Muscle layer of duodenum (tissue), 2 donors: ENCODE results near the gene CLASP1.
"Not testable (repeated sequence)": the region's sequence is repeated elsewhere in the genome, so short reads cannot be mapped to it uniquely, and the experiment has no call there.

Experiments
- H3K27ac ChIP-seq: one replicate; pipeline ENCODE4 v1.7.0; 2013; ENCODE audit warnings: mild to moderate bottlenecking, low read length
- H3K27me3 ChIP-seq: one replicate; pipeline ENCODE4 v1.7.0; 2013; ENCODE audit warnings: low read depth, mild to moderate bottlenecking, control low read depth, low read length
- H3K36me3 ChIP-seq, 2 donors: one replicate each; pipeline ENCODE4 v1.7.0; 2013; ENCODE audit warnings: low read length in 2 of 2, control low read depth in 1 of 2, mild to moderate bottlenecking in 1 of 2; ENCODE audit not compliant: insufficient read depth in 2 of 2, control insufficient read depth in 1 of 2
- H3K4me1 ChIP-seq, 2 donors: one replicate each; pipeline ENCODE4 v1.7.0; 2013; ENCODE audit warnings: low read length in 2 of 2, mild to moderate bottlenecking in 2 of 2, control low read depth in 1 of 2, moderate library complexity in 1 of 2; ENCODE audit not compliant: insufficient read depth in 2 of 2, control insufficient read depth in 1 of 2
- H3K4me3 ChIP-seq, 2 donors: one replicate each; pipeline ENCODE4 v1.7.0; 2013; ENCODE audit warnings: low read length in 2 of 2, low read depth in 1 of 2, mild to moderate bottlenecking in 1 of 2
- H3K9me3 ChIP-seq, 2 donors: one replicate each; pipeline ENCODE4 v1.7.0; 2013; ENCODE audit warnings: low read length in 2 of 2, control low read depth in 1 of 2, mild to moderate bottlenecking in 1 of 2; ENCODE audit not compliant: control insufficient read depth in 1 of 2
- donor health status: healthy.

The CLASP1 gene

GRCh38 chr2:121649149-121649595, at the start of gene CLASP1:
TSS of gene CLASP1 (minus strand) at chr2:121649462. CDS start at chr2:121605895, 43,567 bp downstream.
- H3K4me3 ChIP-seq: peak within 1 kb of the TSS; percentile 94 to 100
- no peaks in the 10 kb centered on the region for H3K9me3 ChIP-seq
- H3K36me3 ChIP-seq: peaks cover 0 to 13% of the 10 kb centered on the region in 2 donors
- peaks cover 0 to 38% of the 10 kb centered on the region in 2 donors for H3K4me1 ChIP-seq
- no peaks in the 10 kb centered on the region for H3K27me3 ChIP-seq
- H3K27ac ChIP-seq: peak within 1 kb of the TSS; percentile 100

- no peak overlapping the region for H3K27ac ChIP-seq
- no peaks in the 10 kb centered on the region for H3K36me3 ChIP-seq
- H3K27me3 ChIP-seq: no peaks in the 10 kb centered on the region
- peaks cover 0 to 17% of the 10 kb centered on the region in 2 donors for H3K4me1 ChIP-seq
- no peak overlapping the region for H3K4me3 ChIP-seq
- no peaks in the 10 kb centered on the region for H3K9me3 ChIP-seq
Observed at GRCh38 chr2:121698318-121698930, 49.2 kb upstream of the CLASP1 start.

- Histone ChIP-seq H3K4me1 (peaks cover 0 to 17% of the 10 kb centered on the region in 2 donors), H3K36me3 (no peaks in the 10 kb centered on the region), H3K27me3 (no peaks in the 10 kb centered on the region), H3K27ac (peak overlapping the region; percentile 7), H3K9me3 (no peaks in the 10 kb centered on the region), H3K4me3 (no peak overlapping the region)
Observed at GRCh38 chr2:121697108-121697631, 47.9 kb upstream of the CLASP1 start.

GRCh38 chr2:121696410-121696930, 47.2 kb upstream of the CLASP1 start:
- Histone ChIP-seq H3K4me3 (no peak overlapping the region), H3K9me3 (no peaks in the 10 kb centered on the region), H3K27ac (no peak overlapping the region), H3K27me3 (no peaks in the 10 kb centered on the region), H3K36me3 (no peaks in the 10 kb centered on the region), H3K4me1 (peaks cover 0 to 17% of the 10 kb centered on the region in 2 donors)

GRCh38 chr2:121695171-121695451, 45.8 kb upstream of the CLASP1 start:
- Histone ChIP-seq H3K27me3 (no peaks in the 10 kb centered on the region), H3K36me3 (no peaks in the 10 kb centered on the region), H3K4me3 (no peak overlapping the region), H3K27ac (no peak overlapping the region), H3K4me1 (peaks cover 0 to 11% of the 10 kb centered on the region in 2 donors), H3K9me3 (no peaks in the 10 kb centered on the region)

- Histone ChIP-seq H3K27me3 (no peaks in the 10 kb centered on the region), H3K36me3 (no peaks in the 10 kb centered on the region), H3K4me1 (peaks cover under 1 to 8% of the 10 kb centered on the region in 2 donors), H3K27ac (no peak overlapping the region), H3K4me3 (no peak overlapping the region), H3K9me3 (no peaks in the 10 kb centered on the region)
Observed at GRCh38 chr2:121694398-121695170, 45.3 kb upstream of the CLASP1 start.

- H3K4me3 ChIP-seq, H3K4me1 ChIP-seq, H3K27ac ChIP-seq, H3K9me3 ChIP-seq, H3K36me3 ChIP-seq, H3K27me3 ChIP-seq: not testable (repeated sequence)
Observed at GRCh38 chr2:121690572-121690971, 41.3 kb upstream of the CLASP1 start.

- Histone ChIP-seq H3K4me3 (no peak overlapping the region), H3K9me3 (no peaks in the 10 kb centered on the region), H3K4me1 (peaks cover 5 to 6% of the 10 kb centered on the region in 2 donors), H3K27me3 (no peaks in the 10 kb centered on the region), H3K36me3 (no peaks in the 10 kb centered on the region), H3K27ac (no peak overlapping the region)
Observed at GRCh38 chr2:121690095-121690494, 40.8 kb upstream of the CLASP1 start.

GRCh38 chr2:121689356-121689755, 40.1 kb upstream of the CLASP1 start:
- H3K4me3 ChIP-seq: no peak overlapping the region

GRCh38 chr2:121688820-121689219, 39.6 kb upstream of the CLASP1 start:
- no peak overlapping the region for H3K27ac ChIP-seq
- peaks cover 5 to 6% of the 10 kb centered on the region in 2 donors for H3K4me1 ChIP-seq
- H3K36me3 ChIP-seq: no peaks in the 10 kb centered on the region
- peaks cover 0 to 1% of the 10 kb centered on the region in 2 donors for H3K9me3 ChIP-seq
- no peak overlapping the region for H3K4me3 ChIP-seq
- H3K27me3 ChIP-seq: no peaks in the 10 kb centered on the region

More at GRCh38 chr2:121689356-121689755, 40.1 kb upstream of the CLASP1 start:
- Histone ChIP-seq H3K4me1 (peaks cover 5 to 6% of the 10 kb centered on the region in 2 donors), H3K27me3 (no peaks in the 10 kb centered on the region), H3K9me3 (no peaks in the 10 kb centered on the region), H3K27ac (no peak overlapping the region), H3K36me3 (no peaks in the 10 kb centered on the region)

- Histone ChIP-seq H3K27ac (no peak overlapping the region), H3K27me3 (no peaks in the 10 kb centered on the region), H3K9me3 (peaks cover 6 to 19% of the 10 kb centered on the region in 2 donors), H3K4me1 (peaks cover 5 to 6% of the 10 kb centered on the region in 2 donors), H3K4me3 (no peak overlapping the region), H3K36me3 (no peaks in the 10 kb centered on the region)
Observed at GRCh38 chr2:121686902-121687301, 37.6 kb upstream of the CLASP1 start.
